Dendritic cell treated with granulocyte-macrophage colony-stimulating factor and Interleukin-4, amounts not matched to agents 40 ng/mL and 50 ng/mL, for 4 days (primary cell): ENCODE results near the gene S1PR2.
"Not testable (repeated sequence)": the region's sequence is repeated elsewhere in the genome, so short reads cannot be mapped to it uniquely, and the experiment has no call there.

Experiments used
- H3K27ac Mint-ChIP-seq: one replicate; pipeline ENCODE4 v1.8.0; 2022; ENCODE audit warnings: mild to moderate bottlenecking, mixed read lengths
- H3K27me3 Mint-ChIP-seq: one replicate; pipeline ENCODE4 v1.8.0; 2022; ENCODE audit warnings: mild to moderate bottlenecking, mixed read lengths
- H3K36me3 Mint-ChIP-seq: one replicate; pipeline ENCODE4 v1.8.0; 2022; ENCODE audit warnings: low read depth, mixed read lengths
- H3K4me1 Mint-ChIP-seq: one replicate; pipeline ENCODE4 v1.8.0; 2022; ENCODE audit warnings: low read depth, mixed read lengths
- H3K4me3 Mint-ChIP-seq: one replicate; pipeline ENCODE4 v1.8.0; 2022; ENCODE audit warnings: mild to moderate bottlenecking, moderate library complexity, mixed read lengths
- H3K9me3 Mint-ChIP-seq: one replicate; pipeline ENCODE4 v1.8.0; 2022; ENCODE audit warnings: mixed read lengths
- intact Hi-C: fragments of 100-400 bp; cut with micrococcal nuclease; formaldehyde crosslinking; loops from one replicate; pipeline ENCODE4 v1.15.0; 2022

S1PR2 gene

DNA sequence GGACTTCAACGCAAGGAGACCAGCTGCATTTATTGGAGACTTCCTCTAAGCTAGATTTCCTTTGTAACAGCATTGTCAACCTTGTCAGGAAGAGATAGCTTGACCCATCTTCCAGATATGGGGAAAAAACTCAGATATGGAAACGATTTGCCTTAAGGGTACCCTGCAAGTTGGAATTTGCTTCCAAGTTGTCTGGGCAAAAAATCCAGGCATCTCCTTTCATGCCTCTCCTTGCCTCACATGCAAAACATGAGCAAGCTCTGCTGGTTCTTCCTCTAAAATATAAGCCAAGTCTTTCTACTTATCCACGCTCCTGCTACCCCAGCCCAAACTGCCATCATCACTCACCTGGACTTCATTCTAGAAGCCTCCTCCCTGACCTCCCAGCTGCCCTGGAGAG, 30.0 kb downstream of the S1PR2 start:
- H3K4me3 Mint-ChIP-seq, result no peak overlapping the region
- H3K27ac Mint-ChIP-seq, result peak overlapping the region; percentile 92
- H3K4me1 Mint-ChIP-seq, result peaks cover 66% of the 10 kb centered on the region
- no peaks in the 10 kb centered on the region for H3K27me3 Mint-ChIP-seq
- intact Hi-C loops, result no loop called here
- H3K9me3 Mint-ChIP-seq, result no peaks in the 10 kb centered on the region
- H3K36me3 Mint-ChIP-seq, result peaks cover 14% of the 10 kb centered on the region

DNA sequence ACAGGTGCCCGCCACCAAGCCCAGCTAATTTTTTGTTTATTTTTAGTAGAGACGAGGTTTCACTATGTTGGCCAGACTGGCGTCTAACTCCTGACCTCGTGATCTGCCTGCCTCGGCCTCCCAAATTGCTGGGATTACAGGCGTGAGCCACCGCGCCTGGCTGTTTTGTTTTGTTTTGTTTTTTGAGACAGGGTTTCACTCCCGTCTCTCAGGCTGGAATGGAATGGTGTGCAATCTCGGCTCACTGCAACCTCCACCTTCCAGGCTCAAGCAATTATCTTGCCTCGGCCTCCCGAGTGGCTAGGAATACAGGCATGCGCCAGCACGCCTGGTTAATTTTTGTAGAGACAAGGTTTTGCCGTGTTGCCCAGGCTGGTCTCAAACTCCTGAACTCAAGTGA, 31.0 kb downstream of the S1PR2 start:
- Mint-ChIP-seq H3K36me3 (peaks cover 11% of the 10 kb centered on the region), H3K27ac (peak overlapping the region; percentile 92), H3K4me3 (peak overlapping the region; percentile 30), H3K4me1 (peaks cover 62% of the 10 kb centered on the region)
- H3K9me3 Mint-ChIP-seq, H3K27me3 Mint-ChIP-seq, intact Hi-C loops: not testable (repeated sequence)

DNA sequence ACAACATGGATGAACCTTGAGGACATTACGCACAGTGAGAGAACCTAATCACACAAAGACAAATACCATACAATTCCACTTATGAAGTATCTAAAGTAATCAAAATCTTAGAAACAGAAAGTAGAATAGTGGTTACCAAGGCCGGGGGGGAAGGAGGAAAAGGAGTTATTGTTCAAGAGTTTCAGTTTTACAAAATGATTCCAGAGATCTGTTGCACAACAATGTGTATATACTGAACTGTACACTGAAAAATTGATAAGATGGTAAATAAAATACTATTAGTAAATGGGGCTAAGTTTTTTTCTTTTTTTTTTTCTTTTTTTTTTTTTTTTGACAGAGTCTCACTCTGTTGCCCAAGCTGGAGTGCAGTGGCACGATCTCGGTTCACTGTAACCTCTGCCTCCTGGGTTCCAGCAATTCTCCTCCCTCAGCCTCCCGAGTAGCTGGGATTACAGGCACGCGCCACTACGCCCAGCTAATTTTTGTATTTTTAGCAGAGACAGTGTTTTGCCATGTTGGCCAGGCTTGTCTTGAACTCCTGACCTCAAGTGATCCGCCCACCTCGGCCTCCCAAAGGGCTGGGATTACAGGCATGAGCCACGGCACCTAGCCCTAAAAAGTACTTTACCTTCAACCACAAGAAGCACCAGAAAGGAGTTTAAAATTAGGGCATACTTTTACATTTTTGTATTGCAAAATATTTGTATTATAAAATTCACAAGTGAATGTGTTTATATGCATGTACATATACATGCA, 32.1 kb downstream of the S1PR2 start:
- not testable (repeated sequence) for H3K9me3 Mint-ChIP-seq, H3K27me3 Mint-ChIP-seq
- Mint-ChIP-seq H3K27ac (peak overlapping the region; percentile 92), H3K36me3 (peaks cover 16% of the 10 kb centered on the region), H3K4me1 (peaks cover 59% of the 10 kb centered on the region), H3K4me3 (peak overlapping the region; percentile 52)
- intact Hi-C loops, result loop anchor here (5.0 kb wide), 1 partner anchor 33 kb away; the partner anchor contains the start of gene S1PR2

DNA sequence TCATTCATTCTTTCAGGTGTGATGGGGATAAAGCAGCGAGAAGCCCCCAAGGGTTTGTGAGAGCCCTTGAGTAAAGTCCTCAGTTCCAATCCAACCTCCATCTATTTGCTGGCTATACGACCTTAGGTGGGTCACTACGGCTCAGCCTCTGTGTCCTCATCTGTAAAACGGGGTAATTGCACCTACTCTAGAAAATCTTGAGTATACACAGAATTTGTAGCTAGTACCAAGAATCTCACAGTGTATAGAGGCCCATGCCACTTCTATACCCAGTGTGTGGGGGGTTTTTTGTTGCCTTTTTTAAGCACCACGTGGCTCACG, 36.0 kb downstream of the S1PR2 start:
- H3K9me3 Mint-ChIP-seq, result no peaks in the 10 kb centered on the region
- peaks cover 55% of the 10 kb centered on the region for H3K36me3 Mint-ChIP-seq
- no peaks in the 10 kb centered on the region for H3K27me3 Mint-ChIP-seq
- H3K27ac Mint-ChIP-seq, result peak overlapping the region; percentile 85
- H3K4me3 Mint-ChIP-seq, result peak overlapping the region; percentile 90
- H3K4me1 Mint-ChIP-seq, result peaks cover 72% of the 10 kb centered on the region
- intact Hi-C loops, result loop anchor here (2.0 to 5.0 kb wide), 2 partner anchors 16 to 37 kb away; partner anchors contain the start of gene S1PR2

DNA sequence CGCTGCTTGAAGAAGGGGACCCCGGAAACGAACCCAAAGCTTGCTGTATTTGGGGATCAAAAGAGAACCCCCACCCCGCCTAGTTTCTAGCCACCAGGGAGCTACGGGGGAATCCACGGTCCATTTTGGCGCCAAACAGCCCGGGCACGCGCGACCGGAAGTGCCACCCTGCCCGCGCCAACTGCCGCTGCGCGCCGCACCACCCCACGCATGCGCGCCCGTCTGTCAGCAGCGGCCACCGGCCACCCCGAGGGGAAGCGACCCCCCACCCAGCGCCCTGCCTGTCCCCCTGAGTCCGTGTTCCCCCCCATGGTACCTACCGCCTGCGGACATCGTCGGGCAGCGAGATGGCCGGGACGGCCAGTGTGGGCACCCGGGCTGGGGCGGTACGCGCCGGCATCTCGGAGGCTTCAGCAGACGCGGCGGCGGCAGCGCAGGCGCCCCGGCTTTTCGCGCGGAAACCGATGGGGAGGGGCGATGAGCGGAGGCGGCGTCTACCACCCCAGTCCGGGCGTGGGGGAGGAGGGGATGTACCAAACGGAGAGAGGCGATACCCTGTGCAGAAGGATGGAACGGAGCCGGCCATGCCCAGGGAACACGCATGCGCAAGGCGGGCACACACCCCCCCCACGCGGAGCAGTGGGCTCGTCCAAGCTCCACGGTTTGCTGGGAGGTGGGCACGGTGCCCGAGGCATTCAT, 36.5 kb downstream of the S1PR2 start, which contains the start of gene DNMT1:
DNMT1 (minus strand) TSS at position 454 of the 699 bp plus-strand sequence; CDS start at position 400, 54 bp downstream.
- intact Hi-C loops, result loop anchor here (2.0 to 5.0 kb wide), 2 partner anchors 16 to 38 kb away; partner anchors contain the start of gene S1PR2
- H3K9me3 Mint-ChIP-seq, result no peaks in the 10 kb centered on the region
- no peaks in the 10 kb centered on the region for H3K27me3 Mint-ChIP-seq
- peaks cover 60% of the 10 kb centered on the region for H3K36me3 Mint-ChIP-seq
- H3K4me1 Mint-ChIP-seq, result peaks cover 71% of the 10 kb centered on the region
- peak within 1 kb of the TSS; percentile 85 for H3K27ac Mint-ChIP-seq
- peak within 1 kb of the TSS; percentile 90 for H3K4me3 Mint-ChIP-seq

DNA sequence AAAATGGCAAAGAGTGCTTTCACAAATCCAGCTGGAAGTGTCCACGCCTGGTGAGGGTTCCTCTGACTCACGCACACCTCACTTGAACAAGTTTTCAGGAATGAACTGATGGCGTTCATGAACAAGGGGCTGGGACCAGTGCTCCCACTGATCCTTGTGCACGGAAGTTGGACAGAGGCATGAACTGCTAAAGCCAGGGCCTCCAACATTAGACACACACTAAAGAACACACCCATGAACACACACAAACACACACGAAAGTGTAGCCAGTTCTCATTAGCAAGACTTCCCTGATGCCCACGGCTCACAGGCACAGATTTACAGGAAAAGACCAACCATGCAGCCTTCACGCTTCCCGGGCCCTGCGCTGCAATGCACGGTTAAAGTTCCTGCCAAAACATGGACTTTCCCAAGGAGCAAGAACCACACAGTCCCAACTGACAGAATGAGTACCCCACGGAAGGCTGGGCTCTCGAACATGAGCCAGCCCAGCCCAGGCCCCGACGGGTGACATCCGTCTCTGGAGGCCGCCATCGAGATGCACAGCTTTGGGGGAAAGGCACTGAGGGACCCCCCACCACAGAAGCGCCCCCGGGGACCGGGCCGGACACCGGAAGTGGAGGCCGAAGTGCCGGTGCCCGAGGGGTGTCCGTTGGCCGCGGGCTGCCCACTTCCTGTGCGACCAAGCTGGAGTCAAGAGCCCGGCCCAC, 37.2 kb downstream of the S1PR2 start:
- Mint-ChIP-seq H3K27me3 (no peaks in the 10 kb centered on the region), H3K27ac (peak overlapping the region; percentile 85), H3K9me3 (no peaks in the 10 kb centered on the region), H3K4me1 (peaks cover 69% of the 10 kb centered on the region), H3K36me3 (peaks cover 67% of the 10 kb centered on the region), H3K4me3 (peak overlapping the region; percentile 90)
- intact Hi-C loops, result loop anchor here (2.0 kb wide), 1 partner anchor 17 kb away; no protein-coding TSS in a partner anchor

DNA sequence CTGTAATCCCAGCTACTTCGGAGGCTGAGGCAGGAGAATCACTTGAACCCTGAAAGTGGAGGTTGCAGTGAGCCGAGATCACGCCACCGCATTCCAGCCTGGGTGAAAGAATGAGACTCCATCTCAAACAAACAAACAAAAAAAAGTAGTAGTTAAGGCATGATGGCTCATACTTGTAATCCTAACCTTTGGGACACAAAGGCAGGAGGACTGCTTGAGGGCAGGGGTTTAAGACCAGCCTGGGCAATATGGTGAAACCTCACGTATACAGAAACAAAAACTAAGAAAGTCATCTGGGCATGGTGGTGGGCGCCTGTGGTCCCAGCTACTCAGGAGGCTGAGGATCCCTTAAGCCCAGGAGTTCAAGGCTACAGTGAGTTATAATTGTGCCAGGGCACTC, 38.2 kb downstream of the S1PR2 start:
- intact Hi-C loops, result no loop called here
- no peaks in the 10 kb centered on the region for H3K27me3 Mint-ChIP-seq
- H3K9me3 Mint-ChIP-seq, result no peaks in the 10 kb centered on the region
- peak overlapping the region; percentile 90 for H3K4me3 Mint-ChIP-seq
- peaks cover 70% of the 10 kb centered on the region for H3K4me1 Mint-ChIP-seq
- peak overlapping the region; percentile 85 for H3K27ac Mint-ChIP-seq
- H3K36me3 Mint-ChIP-seq, result peaks cover 77% of the 10 kb centered on the region

DNA sequence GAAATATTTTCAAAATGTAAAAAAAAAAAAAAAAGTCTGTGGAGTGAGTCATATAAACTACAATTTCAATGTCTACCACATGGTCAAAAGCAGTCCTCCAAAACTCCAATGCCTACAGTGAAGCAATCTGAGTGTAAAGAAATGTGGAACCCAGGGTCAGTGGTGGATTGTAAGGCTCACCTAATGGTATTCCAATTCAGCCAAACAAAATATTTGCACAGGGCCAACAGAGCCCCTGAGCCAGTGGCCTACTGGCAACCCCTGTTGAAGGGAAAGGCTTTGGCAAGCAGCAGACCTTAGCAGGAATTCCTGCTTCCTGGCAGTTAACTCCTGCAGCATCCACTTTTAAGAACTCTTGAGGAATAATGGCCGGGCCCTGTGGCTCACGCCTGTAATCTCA, 39.8 kb downstream of the S1PR2 start:
- H3K27ac Mint-ChIP-seq, result no peak overlapping the region
- H3K4me1 Mint-ChIP-seq, result peaks cover 69% of the 10 kb centered on the region
- H3K27me3 Mint-ChIP-seq, result no peaks in the 10 kb centered on the region
- no peak overlapping the region for H3K4me3 Mint-ChIP-seq
- peaks cover 88% of the 10 kb centered on the region for H3K36me3 Mint-ChIP-seq
- intact Hi-C loops, result no loop called here
- no peaks in the 10 kb centered on the region for H3K9me3 Mint-ChIP-seq

DNA sequence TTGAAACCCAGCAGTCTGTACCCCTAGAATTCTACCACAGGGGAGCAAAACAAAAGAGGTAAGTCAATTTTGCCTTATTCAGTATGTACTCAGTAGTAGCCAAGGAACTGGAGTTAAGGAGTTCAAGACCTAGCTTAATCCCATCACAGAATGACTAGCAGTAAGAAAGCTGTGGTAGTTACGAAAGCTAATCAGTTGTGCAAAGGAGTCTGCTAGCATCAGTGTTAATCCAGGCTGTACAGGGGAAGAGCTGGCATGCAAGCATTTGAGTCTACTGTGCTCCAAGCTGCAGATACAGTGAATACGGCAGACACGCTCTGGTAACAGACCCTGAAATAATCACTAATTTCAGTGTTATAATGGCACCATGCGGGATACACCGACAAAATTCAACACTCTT, 41.1 kb downstream of the S1PR2 start:
- H3K9me3 Mint-ChIP-seq, result no peaks in the 10 kb centered on the region
- H3K36me3 Mint-ChIP-seq, result peaks cover 99% of the 10 kb centered on the region
- H3K27ac Mint-ChIP-seq, result peak overlapping the region; percentile 70
- H3K4me3 Mint-ChIP-seq, result no peak overlapping the region
- intact Hi-C loops, result no loop called here
- H3K27me3 Mint-ChIP-seq, result no peaks in the 10 kb centered on the region
- H3K4me1 Mint-ChIP-seq, result peaks cover 59% of the 10 kb centered on the region

DNA sequence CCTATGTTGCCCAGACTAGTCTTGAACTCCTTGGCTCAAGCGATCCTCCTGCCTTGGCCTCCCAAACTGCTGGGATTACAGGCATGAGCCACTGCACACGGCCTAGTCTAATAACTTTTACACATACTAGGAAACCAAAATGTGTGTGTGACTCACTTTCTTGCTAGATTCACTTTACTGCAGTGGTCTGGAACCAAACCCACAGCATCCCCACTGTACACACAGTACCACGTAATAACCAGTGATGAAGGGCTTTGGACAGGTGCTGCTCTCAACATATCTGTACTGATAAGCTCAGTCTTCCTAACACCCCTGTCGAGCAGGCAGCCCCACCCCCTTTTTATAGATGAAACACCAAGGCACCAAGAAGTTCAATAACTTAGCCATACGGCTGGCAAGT, 41.5 kb downstream of the S1PR2 start:
- intact Hi-C loops, result no loop called here
- peaks cover 100% of the 10 kb centered on the region for H3K36me3 Mint-ChIP-seq
- no peak overlapping the region for H3K4me3 Mint-ChIP-seq
- H3K27ac Mint-ChIP-seq, result peak overlapping the region; percentile 70
- H3K4me1 Mint-ChIP-seq, result peaks cover 60% of the 10 kb centered on the region
- H3K27me3 Mint-ChIP-seq, result no peaks in the 10 kb centered on the region
- H3K9me3 Mint-ChIP-seq, result no peaks in the 10 kb centered on the region

DNA sequence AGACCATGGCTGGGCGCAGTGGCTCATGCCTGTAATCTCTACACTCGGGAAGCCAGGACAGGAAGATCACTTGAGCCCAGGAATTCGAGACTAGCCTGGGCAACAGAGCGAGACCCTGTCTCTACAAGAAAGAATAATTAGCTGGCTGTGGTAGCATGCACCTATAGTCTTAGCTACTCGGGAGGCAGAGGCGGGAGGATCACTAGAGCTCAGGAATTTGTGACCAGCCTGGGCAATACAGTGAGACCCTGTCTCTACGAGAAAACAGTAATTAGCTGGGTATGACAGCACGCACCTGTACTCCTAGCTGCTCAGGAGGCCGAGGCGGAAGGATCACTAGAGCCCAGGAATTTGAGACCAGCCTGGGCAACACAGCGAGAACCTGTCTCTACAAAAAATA, 43.8 kb downstream of the S1PR2 start:
- intact Hi-C loops, result no loop called here
- H3K27ac Mint-ChIP-seq, result peak overlapping the region; percentile 65
- H3K4me3 Mint-ChIP-seq, result no peak overlapping the region
- peaks cover 56% of the 10 kb centered on the region for H3K4me1 Mint-ChIP-seq
- H3K36me3 Mint-ChIP-seq, result peaks cover 92% of the 10 kb centered on the region
- H3K9me3 Mint-ChIP-seq, result no peaks in the 10 kb centered on the region
- no peaks in the 10 kb centered on the region for H3K27me3 Mint-ChIP-seq

DNA sequence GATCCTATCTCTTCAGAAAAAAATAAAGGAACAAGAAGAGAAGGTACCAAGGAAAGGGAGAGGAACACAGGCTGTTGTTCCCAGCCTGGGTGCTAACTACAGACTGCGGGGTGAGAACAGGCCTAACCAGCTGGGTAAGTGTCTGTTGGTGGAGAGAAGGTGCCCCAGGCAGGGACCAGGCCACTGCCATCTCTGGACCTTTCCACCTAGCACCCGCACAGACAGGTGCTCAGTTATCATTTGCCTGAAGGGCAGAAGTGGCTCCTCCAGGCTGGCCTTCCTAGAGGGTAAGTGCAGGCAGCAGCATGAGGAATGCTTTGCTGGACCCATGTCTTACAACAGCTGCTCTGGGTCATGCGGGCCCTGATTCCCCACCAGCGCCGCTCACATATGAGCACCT, 46.5 kb downstream of the S1PR2 start:
- no peaks in the 10 kb centered on the region for H3K27me3 Mint-ChIP-seq
- peaks cover 90% of the 10 kb centered on the region for H3K36me3 Mint-ChIP-seq
- intact Hi-C loops, result no loop called here
- H3K4me1 Mint-ChIP-seq, result peaks cover 39% of the 10 kb centered on the region
- H3K4me3 Mint-ChIP-seq, result no peak overlapping the region
- peak overlapping the region; percentile 21 for H3K27ac Mint-ChIP-seq
- no peaks in the 10 kb centered on the region for H3K9me3 Mint-ChIP-seq

DNA sequence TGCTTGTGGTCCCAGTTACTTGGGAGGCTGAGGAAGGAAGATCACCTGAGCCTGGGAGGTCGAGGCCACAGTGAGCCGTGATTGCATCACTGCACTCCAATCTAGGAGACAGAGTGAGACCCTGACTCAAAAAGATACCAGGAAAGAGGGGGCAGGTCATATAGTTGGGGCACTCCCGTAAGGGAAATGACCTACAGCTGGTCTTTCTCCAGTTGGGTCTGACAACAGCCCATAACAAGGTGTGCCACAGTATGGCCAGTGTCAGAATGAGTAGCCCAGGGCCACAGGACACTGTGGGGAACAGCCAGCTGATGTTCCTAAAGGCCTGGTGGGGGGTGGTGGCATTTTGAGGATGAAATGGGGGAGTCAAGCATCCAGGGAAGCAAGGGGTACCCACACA, 47.2 kb downstream of the S1PR2 start:
- intact Hi-C loops, result no loop called here

DNA sequence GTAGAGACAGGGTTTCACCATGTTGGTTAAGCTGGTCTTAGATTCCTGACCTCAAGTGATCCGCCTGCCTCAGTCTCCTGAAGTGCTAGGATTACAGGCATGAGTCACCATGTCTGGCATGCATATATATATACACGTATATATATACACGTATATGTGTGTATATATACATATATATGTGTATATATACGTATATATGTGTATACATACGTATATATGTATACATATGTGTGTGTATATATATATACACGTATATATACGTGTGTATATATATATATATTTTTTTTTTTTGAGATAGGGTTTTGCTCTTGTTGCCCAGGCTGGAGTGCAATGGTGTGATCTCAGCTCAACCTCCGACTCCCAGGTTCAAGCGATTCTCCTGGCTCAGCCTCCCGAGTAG, 48.3 kb downstream of the S1PR2 start:
- Mint-ChIP-seq H3K4me3 (no peak overlapping the region), H3K9me3 (no peaks in the 10 kb centered on the region), H3K36me3 (peaks cover 90% of the 10 kb centered on the region), H3K27me3 (no peaks in the 10 kb centered on the region), H3K4me1 (peaks cover 25% of the 10 kb centered on the region), H3K27ac (no peak overlapping the region)
- intact Hi-C loops, result no loop called here

More for the DNA sequence above, 47.2 kb downstream of the S1PR2 start:
- Mint-ChIP-seq H3K36me3 (peaks cover 90% of the 10 kb centered on the region), H3K27ac (peak overlapping the region; percentile 21), H3K4me1 (peaks cover 34% of the 10 kb centered on the region), H3K4me3 (no peak overlapping the region), H3K27me3 (no peaks in the 10 kb centered on the region), H3K9me3 (no peaks in the 10 kb centered on the region)
